PC-3 (cell line): ENCODE measurements around the gene ADORA3. TPM values are rescaled to one million over a fixed set of nuclear protein-coding genes. Genes with fewer than 3 reads are reported as not detected.

Experiments used
- ATAC-seq: fragments of 200-7000 bp; cut with Tn5 transposase; 2 replicates; pipeline ENCODE4 v1.9.1; 2020; ENCODE audit warnings: mild to moderate bottlenecking, moderate library complexity
- BruUV-seq: library from RNA; stranded (reverse); fragments of 400-500 nt; replicated peaks from 2 replicates; lab custom pipeline; 2021; lab: Mats Ljungman, UMichigan
- CTCF ChIA-PET: fragments of 300-600 bp; sonication (Branson Sonifier 250); formaldehyde crosslinking; loops from one replicate; lab custom pipeline; 2022; ENCODE audit warnings: antibody characterized with exemption; lab: Charles Lee
- POLR2A ChIA-PET: fragments of 300-600 bp; sonication (Branson Sonifier 250); formaldehyde crosslinking; loops from one replicate; lab custom pipeline; 2022; ENCODE audit warnings: antibody characterized with exemption; ENCODE audit not compliant: unreplicated experiment; lab: Charles Lee
- DNase-seq: peaks from one replicate; pipeline ENCODE4 v3.0.0-alpha.2; 2015
- H2AFZ ChIP-seq: fragments of 300-600 bp; sonication (generic); 2 replicates; pipeline ENCODE4 v1.6.0; 2016; ENCODE audit warnings: antibody characterized with exemption, low read length
- H3F3A ChIP-seq: fragments of 300-600 bp; sonication (generic); one replicate; pipeline ENCODE4 v1.6.0; 2017; ENCODE audit warnings: antibody characterized with exemption, low read length, control low read depth, mild to moderate bottlenecking; ENCODE audit not compliant: unreplicated experiment
- H3K27ac ChIP-seq: fragments of 300-600 bp; sonication (generic); 2 replicates; pipeline ENCODE4 v1.5.1; 2016; ENCODE audit warnings: mild to moderate bottlenecking, low read length
- H3K27me3 ChIP-seq: fragments of 300-600 bp; sonication (generic); 2 replicates; pipeline ENCODE4 v1.6.1; 2016; ENCODE audit warnings: low read length, mixed read lengths
- H3K36me3 ChIP-seq: fragments of 300-600 bp; sonication (generic); 2 replicates; pipeline ENCODE4 v1.6.1; 2016; ENCODE audit warnings: low read depth, mixed run types, low read length, mixed read lengths
- H3K4me1 ChIP-seq: fragments of 300-600 bp; sonication (generic); 2 replicates; pipeline ENCODE4 v1.5.1; 2016; ENCODE audit warnings: low read length; ENCODE audit not compliant: insufficient read depth
- H3K4me2 ChIP-seq: fragments of 300-600 bp; sonication (generic); 2 replicates; pipeline ENCODE4 v1.6.0; 2016; ENCODE audit warnings: low read length
- H3K4me3 ChIP-seq: fragments of 300-600 bp; sonication (generic); 2 replicates; pipeline ENCODE4 v1.5.1; 2016; ENCODE audit warnings: mild to moderate bottlenecking, low read length, mixed read lengths
- H3K79me2 ChIP-seq: fragments of 300-600 bp; sonication (generic); 2 replicates; pipeline ENCODE4 v1.6.1; 2017; ENCODE audit warnings: low read length, mixed read lengths
- H3K9ac ChIP-seq: fragments of 300-600 bp; sonication (generic); 2 replicates; pipeline ENCODE4 v1.6.0; 2016; ENCODE audit warnings: mild to moderate bottlenecking, low read length
- H3K9me2 ChIP-seq: fragments of 300-600 bp; sonication (generic); replicated peaks from 2 replicates; pipeline ENCODE4 v1.6.1; 2016; ENCODE audit warnings: mixed run types, low read length, mixed read lengths
- H3K9me3 ChIP-seq: fragments of 300-600 bp; sonication (generic); 2 replicates; pipeline ENCODE4 v1.6.1; 2016; ENCODE audit warnings: low read length, mixed read lengths
- H4K20me1 ChIP-seq: fragments of 300-600 bp; sonication (generic); 2 replicates; pipeline ENCODE4 v1.6.1; 2016; ENCODE audit warnings: low read length, mixed read lengths
- CTCF ChIP-seq: fragments of 300-600 bp; sonication (generic); conservative IDR thresholded peaks from 2 replicates; pipeline ENCODE4 v1.5.1; 2017; ENCODE audit warnings: antibody characterized with exemption, low read depth, mild to moderate bottlenecking, low read length
- EZH2 ChIP-seq: fragments of 300-600 bp; sonication (generic); IDR thresholded peaks from one replicate; pipeline ENCODE4 v1.6.1; 2017; ENCODE audit warnings: antibody characterized with exemption, mild to moderate bottlenecking, low read length; ENCODE audit not compliant: unreplicated experiment
- EZH2phosphoT487 ChIP-seq: fragments of 300-600 bp; sonication (generic); IDR thresholded peaks from 2 replicates; pipeline ENCODE4 v1.6.1; 2018; ENCODE audit warnings: mild to moderate bottlenecking, antibody characterized with exemption, low read length, borderline replicate concordance
- intact Hi-C: fragments of 100-400 bp; cut with micrococcal nuclease; formaldehyde crosslinking; loops from 2 replicates; pipeline ENCODE4 v1.9.0; 2023
- total RNA-seq: library from RNA; depleted of rRNA; stranded (reverse); fragments of >200 nt; gene quantifications from 2 replicates; pipeline ENCODE4 v1.2.3, GENCODE V29; 2014

The ADORA3 gene
- total RNA-seq, 1 experiment from 2014 or later = not detected

GRCh38 chr1:111469539-111469938 lies 33.9 kb downstream of the ADORA3 start:
- H3K4me2 ChIP-seq = no peak overlapping the region
- ATAC-seq = no peak
- no peaks in the 10 kb centered on the region for H3K79me2 ChIP-seq
- intact Hi-C loops = no loop called here
- TF ChIP-seq CTCF (no peak), EZH2 (no peak), EZH2phosphoT487 (no peak)
- no peak for DNase-seq
- no TSS peak for BruUV-seq
- H3K9me2 ChIP-seq = no peaks in the 10 kb centered on the region
- no peak overlapping the region for H3K4me3 ChIP-seq
- no peaks in the 10 kb centered on the region for H3K27me3 ChIP-seq
- H4K20me1 ChIP-seq = no peaks in the 10 kb centered on the region
- H3K27ac ChIP-seq = no peak overlapping the region
- no peak overlapping the region for H2AFZ ChIP-seq
- POLR2A ChIA-PET = no interaction called here
- H3F3A ChIP-seq = no peaks in the 10 kb centered on the region
- H3K9me3 ChIP-seq = no peaks in the 10 kb centered on the region
- no peak overlapping the region for H3K9ac ChIP-seq
- no peaks in the 10 kb centered on the region for H3K4me1 ChIP-seq
- H3K36me3 ChIP-seq = peaks cover 15% of the 10 kb centered on the region
- CTCF ChIA-PET = interaction anchor here (1.0 kb wide), 1 partner anchor 12 kb away, joined by 3 read pairs; no protein-coding TSS in a partner anchor

- peaks cover 15% of the 10 kb centered on the region for H3K36me3 ChIP-seq
- H3K4me2 ChIP-seq = no peak overlapping the region
- no peaks in the 10 kb centered on the region for H3K4me1 ChIP-seq
- DNase-seq (no peak), ATAC-seq (no peak)
- H3K9ac ChIP-seq = no peak overlapping the region
- TF ChIP-seq CTCF (no peak), EZH2phosphoT487 (no peak), EZH2 (no peak)
- no peaks in the 10 kb centered on the region for H4K20me1 ChIP-seq
- no peaks in the 10 kb centered on the region for H3F3A ChIP-seq
- intact Hi-C loops = no loop called here
- no peaks in the 10 kb centered on the region for H3K9me3 ChIP-seq
- POLR2A ChIA-PET = no interaction called here
- no peak overlapping the region for H3K27ac ChIP-seq
- no TSS peak for BruUV-seq
- H3K79me2 ChIP-seq = no peaks in the 10 kb centered on the region
- no peak overlapping the region for H2AFZ ChIP-seq
- H3K9me2 ChIP-seq = no peaks in the 10 kb centered on the region
- no peak overlapping the region for H3K4me3 ChIP-seq
- CTCF ChIA-PET = interaction anchor here (1.0 kb wide), 1 partner anchor 13 kb away, joined by 3 read pairs; no protein-coding TSS in a partner anchor
- H3K27me3 ChIP-seq = no peaks in the 10 kb centered on the region
These were observed 34.7 kb downstream of the ADORA3 start for GRCh38 chr1:111468717-111469100.

GRCh38 chr1:111467865-111468716 lies 35.3 kb downstream of the ADORA3 start:
- no peak for ATAC-seq
- TF ChIP-seq EZH2phosphoT487 = no peak
- no peak for TF ChIP-seq CTCF
- no peak for TF ChIP-seq EZH2
- no peak overlapping the region for H3K4me2 ChIP-seq
- H2AFZ ChIP-seq = no peak overlapping the region
- no peaks in the 10 kb centered on the region for H4K20me1 ChIP-seq
- intact Hi-C loops = no loop called here
- H3K79me2 ChIP-seq = no peaks in the 10 kb centered on the region
- no peaks in the 10 kb centered on the region for H3K9me3 ChIP-seq
- CTCF ChIA-PET = interaction anchor here (1.0 kb wide), 1 partner anchor 14 kb away, joined by 3 read pairs; no protein-coding TSS in a partner anchor
- BruUV-seq = no TSS peak
- no peak overlapping the region for H3K27ac ChIP-seq
- no peaks in the 10 kb centered on the region for H3K9me2 ChIP-seq
- POLR2A ChIA-PET = no interaction called here
- no peak overlapping the region for H3K4me3 ChIP-seq
- H3K4me1 ChIP-seq = no peaks in the 10 kb centered on the region; the same call in 1 of the 2 replicates
- no peaks in the 10 kb centered on the region for H3K27me3 ChIP-seq
- no peaks in the 10 kb centered on the region for H3F3A ChIP-seq
- no peak overlapping the region for H3K9ac ChIP-seq
- H3K36me3 ChIP-seq = peaks cover 15% of the 10 kb centered on the region
- no peak for DNase-seq
